Activated naive CD4-positive, alpha-beta T cell treated with anti-CD3 and anti-CD28 coated beads, Interleukin-2, amount 50 U/mL, for 24 hours (primary cell): ENCODE data around the gene HES5.
"Not testable (repeated sequence)": the region's sequence is repeated elsewhere in the genome, so short reads cannot be mapped to it uniquely, and the experiment has no call there.

Source experiments
- H3K27ac Mint-ChIP-seq: one replicate; pipeline ENCODE4 v1.8.0; 2021; ENCODE audit warnings: mild to moderate bottlenecking, mixed read lengths
- H3K27me3 Mint-ChIP-seq: one replicate; pipeline ENCODE4 v1.8.0; 2021; ENCODE audit warnings: mixed read lengths
- H3K36me3 Mint-ChIP-seq: one replicate; pipeline ENCODE4 v1.8.0; 2021; ENCODE audit warnings: mixed read lengths
- H3K4me1 Mint-ChIP-seq: one replicate; pipeline ENCODE4 v1.8.0; 2021; ENCODE audit warnings: mixed read lengths
- H3K4me3 Mint-ChIP-seq: one replicate; pipeline ENCODE4 v1.8.0; 2021; ENCODE audit warnings: mild to moderate bottlenecking, mixed read lengths
- H3K9me3 Mint-ChIP-seq: one replicate; pipeline ENCODE4 v1.8.0; 2021; ENCODE audit warnings: mixed read lengths

HES5 gene

DNA sequence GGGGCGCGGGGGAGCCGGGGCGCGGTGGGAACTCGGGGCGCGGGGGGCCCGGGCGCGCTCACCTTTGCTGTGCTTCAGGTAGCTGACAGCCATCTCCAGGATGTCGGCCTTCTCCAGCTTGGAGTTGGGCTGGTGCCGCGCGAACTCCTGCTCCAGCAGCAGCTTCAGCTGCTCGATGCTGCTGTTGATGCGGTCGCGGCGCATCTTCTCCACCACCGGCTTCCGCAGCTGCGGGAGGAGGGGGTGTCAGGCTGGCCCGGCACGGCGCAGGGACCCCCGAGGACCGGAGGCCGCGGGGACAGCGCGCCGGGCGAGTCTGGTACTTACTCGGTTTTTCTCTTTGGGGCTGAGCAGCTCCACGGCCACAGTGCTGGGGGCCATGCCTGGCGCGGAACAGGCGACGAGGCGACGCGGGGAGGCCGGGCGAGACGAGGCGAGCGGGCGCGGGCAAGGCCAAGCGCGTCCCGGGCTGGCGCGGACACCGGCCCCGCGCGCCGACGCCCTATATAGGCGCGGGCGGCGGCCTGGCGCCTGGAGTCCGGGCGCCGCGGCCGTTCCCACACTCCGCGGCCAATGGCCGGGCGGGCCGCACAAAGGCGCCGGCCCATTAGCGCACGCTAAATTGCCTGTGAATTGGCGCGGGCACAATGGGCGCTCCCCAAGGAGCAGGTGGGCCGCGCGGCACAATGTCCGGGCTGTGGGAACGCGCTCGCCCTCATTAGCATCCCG lies at the start of gene HES5:
TSS of gene HES5 (minus strand) at position 480 of the 729 bp plus-strand sequence. CDS start at position 381, 99 bp downstream.
- Mint-ChIP-seq H3K36me3 (no peaks in the 10 kb centered on the region), H3K9me3 (no peaks in the 10 kb centered on the region), H3K4me1 (peaks cover 20% of the 10 kb centered on the region), H3K27ac (no peak within 1 kb of the TSS), H3K4me3 (peak within 1 kb of the TSS; percentile 78), H3K27me3 (no peaks in the 10 kb centered on the region)

DNA sequence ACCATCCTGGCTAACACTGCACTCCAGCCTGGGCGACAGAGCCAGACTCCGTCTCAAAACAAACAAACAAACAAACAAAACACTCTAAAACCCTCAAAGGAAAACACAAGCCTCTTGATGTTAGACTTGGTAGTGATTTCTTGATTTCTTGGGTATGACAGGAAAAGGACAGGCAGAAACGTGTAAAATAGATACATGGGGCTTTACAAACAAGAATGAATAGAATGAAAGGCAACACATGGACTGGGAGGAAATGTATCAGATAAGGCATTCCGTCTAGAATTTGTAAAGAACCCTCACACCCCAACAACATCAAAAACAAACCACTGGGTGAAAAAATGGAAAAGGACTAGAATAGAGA lies 48.7 kb upstream of the HES5 start:
- Mint-ChIP-seq H3K27ac (peak overlapping the region; percentile 99), H3K4me3 (peak overlapping the region; percentile 77), H3K9me3 (peaks cover 6% of the 10 kb centered on the region), H3K4me1 (peaks cover 64% of the 10 kb centered on the region), H3K36me3 (peaks cover 2% of the 10 kb centered on the region), H3K27me3 (no peaks in the 10 kb centered on the region)

- peaks cover 56% of the 10 kb centered on the region for H3K4me1 Mint-ChIP-seq
Measured at GRCh38 chr1:2577565-2578075, 47.6 kb upstream of the HES5 start.

DNA sequence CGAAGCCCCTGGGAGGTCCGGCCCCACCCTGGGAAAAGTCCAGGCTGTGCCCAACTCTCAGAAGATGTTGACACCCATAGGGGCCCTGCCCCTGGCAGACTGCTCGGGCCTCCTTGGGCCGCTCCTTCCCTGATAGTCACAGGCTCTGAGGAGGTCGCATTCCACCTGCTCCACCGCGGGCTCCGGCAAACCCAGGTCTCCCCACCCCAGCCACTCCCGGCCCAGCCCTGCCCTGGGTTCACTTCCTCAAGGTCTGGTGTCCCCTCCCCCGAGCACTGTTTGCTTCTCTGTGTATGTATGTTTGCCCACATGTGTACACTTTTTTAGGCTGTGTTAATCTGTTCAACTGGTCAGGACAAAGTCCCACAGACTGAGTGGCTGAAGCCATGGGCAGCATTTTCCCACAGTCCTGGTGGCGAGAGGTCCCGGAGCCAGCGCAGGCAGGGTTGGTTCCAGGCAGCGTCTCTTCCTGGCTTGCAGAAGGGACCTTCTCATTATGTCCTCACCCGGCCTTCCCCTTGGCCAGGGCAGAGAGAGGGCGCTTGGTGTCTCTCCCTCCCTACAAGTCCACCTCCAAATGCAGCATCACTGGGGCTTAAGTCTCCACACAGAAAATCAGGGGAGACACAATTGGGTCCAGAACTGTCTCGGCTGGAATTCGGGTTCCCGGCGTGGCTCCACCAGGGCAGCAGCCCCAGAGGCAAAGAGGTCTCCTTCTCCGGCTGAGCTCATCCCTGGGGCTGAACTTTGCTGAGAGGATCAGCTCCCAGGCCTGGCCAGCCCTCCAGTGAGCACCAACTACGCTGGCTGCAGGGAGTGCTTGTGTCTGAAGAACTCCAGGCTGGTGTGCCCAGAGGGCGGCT lies 46.0 kb upstream of the HES5 start:
- peaks cover 13% of the 10 kb centered on the region for H3K9me3 Mint-ChIP-seq
- H3K27me3 Mint-ChIP-seq = no peaks in the 10 kb centered on the region
- peak overlapping the region; percentile 1 for H3K4me3 Mint-ChIP-seq
- peak overlapping the region; percentile 51 for H3K27ac Mint-ChIP-seq
- peaks cover 41% of the 10 kb centered on the region for H3K4me1 Mint-ChIP-seq
- peaks cover 2% of the 10 kb centered on the region for H3K36me3 Mint-ChIP-seq

More at GRCh38 chr1:2577565-2578075, 47.6 kb upstream of the HES5 start:
- H3K36me3 Mint-ChIP-seq, H3K27me3 Mint-ChIP-seq: not testable (repeated sequence)
- Mint-ChIP-seq H3K27ac (peak overlapping the region; percentile 99), H3K9me3 (peaks cover 13% of the 10 kb centered on the region), H3K4me3 (peak overlapping the region; percentile 77)

GRCh38 chr1:2574350-2574749 lies 44.3 kb upstream of the HES5 start:
- H3K4me3 Mint-ChIP-seq = no peak overlapping the region
- peaks cover 13% of the 10 kb centered on the region for H3K9me3 Mint-ChIP-seq
- H3K4me1 Mint-ChIP-seq = peaks cover 27% of the 10 kb centered on the region
- no peak overlapping the region for H3K27ac Mint-ChIP-seq
- no peaks in the 10 kb centered on the region for H3K27me3 Mint-ChIP-seq
- peaks cover 2% of the 10 kb centered on the region for H3K36me3 Mint-ChIP-seq

GRCh38 chr1:2573250-2573920 lies 43.3 kb upstream of the HES5 start:
- peak overlapping the region; percentile 66 for H3K27ac Mint-ChIP-seq
- no peak overlapping the region for H3K4me3 Mint-ChIP-seq
- H3K4me1 Mint-ChIP-seq = peaks cover 18% of the 10 kb centered on the region
- H3K36me3 Mint-ChIP-seq = no peaks in the 10 kb centered on the region
- H3K27me3 Mint-ChIP-seq = no peaks in the 10 kb centered on the region
- peaks cover 13% of the 10 kb centered on the region for H3K9me3 Mint-ChIP-seq

- no peaks in the 10 kb centered on the region for H3K36me3 Mint-ChIP-seq
- H3K27me3 Mint-ChIP-seq = no peaks in the 10 kb centered on the region
- H3K4me3 Mint-ChIP-seq = no peak overlapping the region
- H3K4me1 Mint-ChIP-seq = peaks cover 9% of the 10 kb centered on the region
- peaks cover 13% of the 10 kb centered on the region for H3K9me3 Mint-ChIP-seq
- no peak overlapping the region for H3K27ac Mint-ChIP-seq
Measured at GRCh38 chr1:2571348-2571747, 41.3 kb upstream of the HES5 start.

DNA sequence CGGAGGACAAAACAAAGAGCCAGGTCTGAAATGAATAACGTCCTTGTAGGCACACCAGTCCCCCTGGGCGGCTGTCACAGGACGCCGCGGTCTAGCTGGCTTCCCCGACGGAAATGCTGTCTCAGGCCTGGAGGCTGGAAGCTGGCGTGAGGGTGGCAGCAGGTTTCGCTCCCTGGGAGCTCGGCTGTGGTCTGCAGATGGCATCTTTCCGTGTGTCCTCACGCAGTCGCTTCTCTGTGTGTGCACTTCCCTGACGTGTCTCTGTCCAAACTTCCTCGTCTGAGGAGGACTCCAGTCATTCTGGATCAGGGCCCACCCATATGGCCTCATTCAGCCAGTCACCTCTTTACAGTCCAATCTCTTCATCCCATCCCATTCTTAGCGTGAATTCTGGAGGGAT lies 40.3 kb upstream of the HES5 start:
- H3K4me1 Mint-ChIP-seq = peaks cover 9% of the 10 kb centered on the region

DNA sequence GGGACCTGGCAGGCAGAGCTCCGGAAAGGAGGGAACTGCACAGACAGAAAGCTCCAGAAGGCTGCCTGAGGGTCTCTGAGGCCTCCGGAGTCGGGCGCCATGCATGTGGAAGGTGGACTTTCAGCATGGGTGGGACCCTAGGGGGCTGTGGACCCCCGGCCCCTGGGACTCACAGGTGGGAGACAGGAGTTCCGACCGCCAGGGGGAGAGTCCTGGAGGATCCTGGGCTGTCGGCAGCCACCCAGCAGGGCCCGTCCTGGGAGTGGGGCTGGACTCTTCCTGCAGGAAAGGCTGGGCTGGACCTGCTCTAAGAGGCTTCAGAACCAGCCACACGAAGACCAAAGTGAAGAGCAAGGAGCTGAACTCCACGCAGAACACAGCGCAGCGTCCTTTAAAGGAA lies 39.6 kb upstream of the HES5 start:
- not testable (repeated sequence) for H3K4me3 Mint-ChIP-seq, H3K27me3 Mint-ChIP-seq, H3K27ac Mint-ChIP-seq, H3K36me3 Mint-ChIP-seq, H3K4me1 Mint-ChIP-seq
- H3K9me3 Mint-ChIP-seq = peaks cover 13% of the 10 kb centered on the region

More for the DNA sequence above, 40.3 kb upstream of the HES5 start:
- Mint-ChIP-seq H3K27ac (peak overlapping the region; percentile 18), H3K27me3 (no peaks in the 10 kb centered on the region), H3K9me3 (peaks cover 13% of the 10 kb centered on the region), H3K4me3 (no peak overlapping the region), H3K36me3 (no peaks in the 10 kb centered on the region)

DNA sequence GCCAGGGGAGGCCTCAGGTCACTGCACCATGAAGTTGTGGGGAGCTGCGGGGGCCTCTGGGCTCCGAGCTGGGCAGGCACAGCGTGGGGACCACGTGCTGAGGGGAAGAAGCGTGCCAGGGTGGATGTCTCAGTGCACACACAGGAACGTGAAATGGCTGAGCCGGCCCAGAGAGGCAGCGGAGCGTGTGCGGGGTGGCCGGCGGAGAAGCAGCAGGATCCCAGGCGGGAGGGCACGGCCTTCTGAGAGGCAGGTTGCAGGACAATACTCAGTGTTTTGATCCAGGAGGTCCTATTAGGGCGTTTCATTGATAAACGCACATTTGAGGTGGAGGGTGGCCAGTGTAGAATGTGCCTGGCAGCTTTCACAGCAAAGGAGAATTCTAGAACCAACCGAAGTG lies 39.0 kb upstream of the HES5 start:
- no peak overlapping the region for H3K4me3 Mint-ChIP-seq
- peaks cover 9% of the 10 kb centered on the region for H3K4me1 Mint-ChIP-seq
- peaks cover 10% of the 10 kb centered on the region for H3K9me3 Mint-ChIP-seq
- H3K27me3 Mint-ChIP-seq = no peaks in the 10 kb centered on the region
- H3K36me3 Mint-ChIP-seq = no peaks in the 10 kb centered on the region
- no peak overlapping the region for H3K27ac Mint-ChIP-seq

DNA sequence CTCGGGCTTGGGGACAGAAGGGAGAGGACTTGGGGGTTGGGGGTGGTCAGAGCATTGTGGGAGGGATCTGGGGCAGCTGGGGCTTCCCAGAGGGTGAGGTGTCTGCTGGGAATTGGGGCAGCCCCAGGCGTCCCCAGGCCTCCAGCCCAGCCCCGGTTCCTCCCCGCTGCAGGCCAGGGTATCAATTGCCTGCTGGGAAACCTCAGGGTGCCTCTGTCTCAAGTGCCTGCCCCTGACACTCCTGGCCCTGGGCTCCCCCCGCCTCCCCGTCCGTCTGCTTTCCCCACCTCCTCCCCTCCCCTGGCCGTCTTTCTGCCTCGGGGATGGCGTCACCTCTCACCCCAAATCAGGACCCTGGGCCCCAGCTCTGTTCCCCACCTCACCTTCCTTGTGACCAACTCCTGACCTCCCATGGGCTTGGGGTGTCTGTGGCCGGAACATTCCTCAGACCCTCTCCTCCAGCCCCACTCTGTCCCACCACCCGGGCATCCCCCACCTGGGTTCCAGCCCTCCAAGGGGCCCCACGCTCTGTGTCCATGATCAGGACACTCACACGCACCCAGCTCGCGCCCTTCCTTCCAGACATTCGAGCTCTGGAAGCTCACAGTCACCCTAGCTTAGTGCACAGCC lies 38.2 kb upstream of the HES5 start:
- H3K36me3 Mint-ChIP-seq, H3K27ac Mint-ChIP-seq, H3K4me3 Mint-ChIP-seq, H3K27me3 Mint-ChIP-seq, H3K9me3 Mint-ChIP-seq, H3K4me1 Mint-ChIP-seq: not testable (repeated sequence)

DNA sequence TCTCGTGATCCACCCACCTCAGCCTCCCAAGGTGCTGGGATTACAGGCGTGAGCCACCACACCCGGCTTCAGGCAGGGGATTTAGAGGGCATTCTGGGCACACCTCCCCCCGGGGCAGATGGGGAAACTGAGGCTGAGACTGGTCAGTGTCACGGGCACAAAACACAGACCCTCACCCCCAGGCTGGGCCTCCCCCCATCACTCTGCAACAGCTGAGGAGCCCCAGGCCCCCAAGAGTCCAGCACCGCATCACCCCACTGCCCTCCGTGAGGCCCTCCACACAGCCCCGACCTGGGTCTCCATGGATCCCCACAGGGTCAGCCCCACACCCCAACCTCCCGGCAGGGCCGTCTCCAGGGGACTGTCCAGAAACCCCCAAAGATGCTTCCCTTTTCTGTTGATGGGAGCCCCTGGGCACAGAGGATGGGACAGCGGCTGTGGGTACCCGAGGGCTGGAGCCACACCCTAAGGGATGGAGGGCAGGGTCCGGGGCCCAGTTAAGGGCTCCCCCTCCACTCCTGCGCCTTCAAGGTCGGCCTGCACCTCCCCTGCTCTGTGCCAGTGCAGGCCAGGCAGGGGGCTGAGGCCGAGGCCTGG lies 37.1 kb upstream of the HES5 start:
- Mint-ChIP-seq H3K36me3 (no peaks in the 10 kb centered on the region), H3K9me3 (no peaks in the 10 kb centered on the region), H3K27me3 (no peaks in the 10 kb centered on the region), H3K27ac (no peak overlapping the region), H3K4me1 (peaks cover 6% of the 10 kb centered on the region), H3K4me3 (no peak overlapping the region)

- H3K4me1 Mint-ChIP-seq = peaks cover 7% of the 10 kb centered on the region
- H3K4me3 Mint-ChIP-seq = no peak overlapping the region
- no peak overlapping the region for H3K27ac Mint-ChIP-seq
- H3K27me3 Mint-ChIP-seq = no peaks in the 10 kb centered on the region
- no peaks in the 10 kb centered on the region for H3K36me3 Mint-ChIP-seq
- no peaks in the 10 kb centered on the region for H3K9me3 Mint-ChIP-seq
Measured at GRCh38 chr1:2566101-2567045, 36.3 kb upstream of the HES5 start.

- Mint-ChIP-seq H3K4me3 (no peak overlapping the region), H3K27ac (no peak overlapping the region), H3K27me3 (no peaks in the 10 kb centered on the region), H3K36me3 (no peaks in the 10 kb centered on the region), H3K4me1 (peaks cover 16% of the 10 kb centered on the region), H3K9me3 (no peaks in the 10 kb centered on the region)
Measured at GRCh38 chr1:2564815-2565374, 34.8 kb upstream of the HES5 start.
